HepG2 (cell line): ENCODE measurements around the gene UBE2E1. TPM values are rescaled to one million over a fixed set of nuclear protein-coding genes. Genes with fewer than 3 reads are reported as not detected.

Source experiments
- ATAC-seq: fragments of 200-7000 bp; cut with Tn5 transposase; 3 replicates; pipeline ENCODE4 v1.9.1; 2020; ENCODE audit warnings: mild to moderate bottlenecking, moderate library complexity
- BruUV-seq: library from RNA; stranded (reverse); fragments of 400-500 nt; replicated peaks from 2 replicates; lab custom pipeline; 2021; lab: Mats Ljungman, UMichigan
- CTCF ChIA-PET: fragments of 300-600 bp; formaldehyde crosslinking; extraction: SDS; loops from one replicate; lab custom pipeline; 2021; ENCODE audit warnings: low total read pairs, inconsistent platforms, low intra/inter-chr PET ratio; lab: Yijun Ruan, JAX
- POLR2A ChIA-PET: fragments of 350-600 bp; sonication (Branson Sonifier 250); formaldehyde crosslinking; loops from one replicate; lab custom pipeline; 2020; ENCODE audit warnings: antibody characterized with exemption, inconsistent platforms; lab: Yijun Ruan, JAX
- DNase-seq: peaks from one replicate; pipeline ENCODE4 v3.0.0-alpha.2; 2015; ENCODE audit warnings: low spot score
- FAIRE-seq: peaks from 3 replicates; lab custom pipeline; 2011; peaks lifted over from hg19 to GRCh38; lab: Jason Lieb, UNC
- H2AFZ ChIP-seq: one replicate; pipeline ENCODE4 v1.6.1; 2011; ENCODE audit warnings: low read length, inconsistent platforms
- H3K27ac ChIP-seq: fragments of 300-600 bp; 3 replicates; pipeline ENCODE4 v1.8.0; 2011; ENCODE audit warnings: mixed run types, mild to moderate bottlenecking, mixed read lengths, low read length, inconsistent platforms; ENCODE audit not compliant: insufficient read depth; ENCODE audit errors: extremely low read length
- H3K27me3 ChIP-seq, 2 experiments: fragments of 200-600 bp in 1 of 2; 2 replicates in 1 of 2; 3 replicates in 1 of 2; pipeline versions ENCODE4 v1.6.0 to v1.8.0; 2011; ENCODE audit warnings: low read length in 2 of 2, mild to moderate bottlenecking in 2 of 2, moderate library complexity in 2 of 2, inconsistent platforms in 1 of 2; ENCODE audit not compliant: insufficient read depth in 2 of 2, control insufficient read depth in 1 of 2
- H3K36me3 ChIP-seq, 2 experiments: fragments of 200-600 bp in 1 of 2; replicated peaks in 1 of 2; 2 replicates in 1 of 2; 3 replicates in 1 of 2; pipeline versions ENCODE4 v1.5.1 to v1.8.0; 2011; ENCODE audit warnings: low read length in 2 of 2, inconsistent platforms in 1 of 2; ENCODE audit not compliant: insufficient read depth in 2 of 2, control insufficient read depth in 1 of 2
- H3K4me1 ChIP-seq: 2 replicates; pipeline ENCODE4 v1.5.1; 2012; ENCODE audit warnings: low read length, inconsistent platforms; ENCODE audit not compliant: insufficient read depth
- H3K4me2 ChIP-seq: 2 replicates; pipeline ENCODE4 v1.6.0; 2011; ENCODE audit warnings: low read depth, low read length, inconsistent platforms
- H3K4me3 ChIP-seq, 3 experiments: fragments of 200-600 bp in 1 of 3; sonication (generic), shearing (Covaris generic) in 1 of 3; replicated peaks in 1 of 3; 2 replicates each; pipeline ENCODE4 v1.5.1; 2011 to 2016; ENCODE audit warnings: low read length in 3 of 3, inconsistent platforms in 2 of 3, low read depth in 2 of 3, mild to moderate bottlenecking in 2 of 3, control low read depth in 1 of 3, mixed read lengths in 1 of 3; ENCODE audit not compliant: insufficient read depth in 1 of 3
- H3K79me2 ChIP-seq: one replicate; pipeline ENCODE4 v1.6.1; 2011; ENCODE audit warnings: low read length, inconsistent platforms; ENCODE audit not compliant: insufficient read depth
- H3K9ac ChIP-seq: 2 replicates; pipeline ENCODE4 v1.6.0; 2011; ENCODE audit warnings: mild to moderate bottlenecking, low read depth, low read length, inconsistent platforms; ENCODE audit not compliant: insufficient read depth
- H3K9me3 ChIP-seq: 2 replicates; pipeline ENCODE4 v1.5.1; 2012; ENCODE audit warnings: mild to moderate bottlenecking, low read length
- H4K20me1 ChIP-seq: 2 replicates; pipeline ENCODE4 v1.6.0; 2011; ENCODE audit warnings: inconsistent platforms, mild to moderate bottlenecking, low read length, moderate library complexity; ENCODE audit not compliant: insufficient read depth
- CENPT ChIP-seq: sonication (generic); formaldehyde crosslinking; IDR thresholded peaks from 2 replicates; pipeline ENCODE4 v1.8.0; 2022; ENCODE audit warnings: low read depth, mild to moderate bottlenecking, moderate library complexity, missing genetic modification reagents
- SRSF4 ChIP-seq: fragments of 200-400 bp; formaldehyde crosslinking; IDR thresholded peaks from one replicate; pipeline ENCODE4 v1.6.1; 2018; ENCODE audit warnings: mild to moderate bottlenecking, low read depth, low read length, moderate library complexity; ENCODE audit not compliant: poor library complexity, severe bottlenecking
- SRSF9 ChIP-seq: fragments of 200-400 bp; formaldehyde crosslinking; IDR thresholded peaks from 2 replicates; pipeline ENCODE4 v1.6.1; 2018; ENCODE audit warnings: borderline replicate concordance, mild to moderate bottlenecking, low read depth, low read length; ENCODE audit not compliant: insufficient read depth, poor library complexity, severe bottlenecking
- THYN1 ChIP-seq: sonication (generic); formaldehyde crosslinking; IDR thresholded peaks from 2 replicates; pipeline ENCODE4 v1.8.1; 2023; ENCODE audit warnings: low read depth, mild to moderate bottlenecking, moderate library complexity, missing genetic modification reagents, borderline replicate concordance
- ZBTB3 ChIP-seq: sonication (generic); formaldehyde crosslinking; IDR thresholded peaks from 2 replicates; pipeline ENCODE4 v1.4.0; 2020; ENCODE audit warnings: low read depth, mild to moderate bottlenecking, moderate library complexity, missing genetic modification reagents, borderline replicate concordance
- ZKSCAN8 ChIP-seq: IDR thresholded peaks from 2 replicates; pipeline ENCODE4 v1.6.1; 2016; ENCODE audit warnings: borderline replicate concordance, missing genetic modification reagents, missing compliant biosample characterization
- ZNF180 ChIP-seq: sonication (generic); formaldehyde crosslinking; IDR thresholded peaks from 2 replicates; pipeline ENCODE4 v1.4.0; 2020; ENCODE audit warnings: low read depth, missing genetic modification reagents, borderline replicate concordance
- ZNF7 ChIP-seq: IDR thresholded peaks from 2 replicates; pipeline ENCODE4 v1.6.1; 2016; ENCODE audit warnings: missing biosample characterization, missing genetic modification reagents
- WGBS: methylation state at CpG from one replicate; pipeline ENCODE4 v1.1.6; 2017; ENCODE audit warnings: low lambda C conversion rate; 5-methylcytosine and 5-hydroxymethylcytosine counted together
- in situ Hi-C: cut with HindIII; loops from 2 replicates; pipeline ENCODE4 v1.10.0; 2017; ENCODE audit warnings: low pct_unique_long_range_greater_than_20kb; ENCODE audit not compliant: extremely low pct_ligation_motif_present
- intact Hi-C: fragments of 100-400 bp; cut with micrococcal nuclease; formaldehyde crosslinking; loops from one replicate; pipeline ENCODE4 v1.10.0; 2022; ENCODE audit not compliant: unreplicated experiment
- polyA plus RNA-seq, 8 experiments: library from polyadenylated mRNA; depleted of rRNA in 3 of 8; stranded (reverse) in 7 of 8; unstranded in 1 of 8; fragments of >200 nt; fragmentation: Illumina TruSeq in 4 of 8; extraction: Trizol in 4 of 8; gene quantifications; 2 replicates each; pipeline versions ENCODE4 v1.2.1 to v1.2.3, GENCODE V29; 2011 to 2016; ENCODE audit warnings: low read depth in 4 of 8, missing spikeins in 1 of 8, mixed read lengths in 1 of 8; ENCODE audit not compliant: insufficient read depth in 1 of 8
- total RNA-seq, 5 experiments: library from RNA; depleted of rRNA; stranded (reverse); fragments of >200 nt; fragmentation: Illumina TruSeq; extraction: Trizol; gene quantifications; 2 replicates each; pipeline ENCODE4 v1.2.3, GENCODE V29; 2016; ENCODE audit warnings: low read depth in 1 of 5
- TF ChIP-seq, protein P1 (sequence below): IDR thresholded peaks from 2 replicates; pipeline ENCODE4 v1.6.1; 2016
- TF ChIP-seq, protein P2 (sequence below): sonication (generic); formaldehyde crosslinking; conservative IDR thresholded peaks from 2 replicates; pipeline ENCODE4 v1.8.1; 2023; ENCODE audit warnings: missing genetic modification reagents
- TF ChIP-seq, protein P3 (sequence below): sonication (generic); formaldehyde crosslinking; IDR thresholded peaks from 2 replicates; pipeline ENCODE4 v1.4.0; 2020; ENCODE audit warnings: missing genetic modification reagents

UBE2E1 gene
- total and polyA plus RNA-seq, 2 of the 13 experiments (the other 11 are each of a cell fraction or from before 2014, with no cell fraction given), result 55.4 to 61.8 TPM

DNA sequence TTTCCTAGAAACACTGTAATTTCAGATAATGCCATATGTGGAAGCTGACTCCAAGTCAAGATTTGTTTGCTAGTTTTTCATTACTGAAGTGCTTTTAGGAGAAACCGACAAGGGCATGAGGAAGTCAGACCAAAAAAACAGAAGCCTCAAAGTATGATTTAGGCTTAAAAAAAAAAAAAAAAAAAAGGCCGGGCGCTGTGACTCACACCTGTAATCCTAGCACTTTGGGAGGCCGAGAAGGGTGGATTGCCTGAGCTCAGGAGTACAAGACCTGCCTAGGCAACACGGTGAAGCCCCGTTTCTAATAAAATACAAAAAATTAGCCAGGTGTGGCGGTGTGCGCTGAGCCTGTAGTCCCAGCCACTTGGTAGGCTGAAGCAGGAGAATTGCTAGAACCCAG, 122.8 kb downstream of the UBE2E1 start:
- no peak for DNase-seq
- no TSS peak for BruUV-seq

More for the DNA sequence above, 122.8 kb downstream of the UBE2E1 start:
- Histone ChIP-seq H3K9ac (no peak overlapping the region), H3K4me1 (peaks cover 12% of the 10 kb centered on the region), H2AFZ (no peak overlapping the region), H4K20me1 (no peaks in the 10 kb centered on the region), H3K4me3 (no peak overlapping the region), H3K9me3 (no peaks in the 10 kb centered on the region), H3K27ac (no peak overlapping the region), H3K27me3 (peaks cover 0 to 5% of the 10 kb centered on the region in 2 experiments; a peak in 1 of 5 replicates), H3K4me2 (no peak overlapping the region), H3K36me3 (no peaks in the 10 kb centered on the region), H3K79me2 (no peaks in the 10 kb centered on the region)
- 49% methylated on average over 8 of the region's 8 CpGs for WGBS
- ChIA-PET CTCF (no interaction called here), POLR2A (interaction anchor here (4.4 kb wide), 1 partner anchor 11 kb away, joined by 72 read pairs; the partner anchor contains the start of genes NKIRAS1 and RPL15)
- FAIRE-seq, result no peak
- no peak for TF ChIP-seq CENPT (CRISPR knock-in tag)
- TF ChIP-seq THYN1 (CRISPR knock-in tag), result no peak
- no peak for TF ChIP-seq SRSF9
- no peak for TF ChIP-seq SRSF4
- TF ChIP-seq, protein P1, sequence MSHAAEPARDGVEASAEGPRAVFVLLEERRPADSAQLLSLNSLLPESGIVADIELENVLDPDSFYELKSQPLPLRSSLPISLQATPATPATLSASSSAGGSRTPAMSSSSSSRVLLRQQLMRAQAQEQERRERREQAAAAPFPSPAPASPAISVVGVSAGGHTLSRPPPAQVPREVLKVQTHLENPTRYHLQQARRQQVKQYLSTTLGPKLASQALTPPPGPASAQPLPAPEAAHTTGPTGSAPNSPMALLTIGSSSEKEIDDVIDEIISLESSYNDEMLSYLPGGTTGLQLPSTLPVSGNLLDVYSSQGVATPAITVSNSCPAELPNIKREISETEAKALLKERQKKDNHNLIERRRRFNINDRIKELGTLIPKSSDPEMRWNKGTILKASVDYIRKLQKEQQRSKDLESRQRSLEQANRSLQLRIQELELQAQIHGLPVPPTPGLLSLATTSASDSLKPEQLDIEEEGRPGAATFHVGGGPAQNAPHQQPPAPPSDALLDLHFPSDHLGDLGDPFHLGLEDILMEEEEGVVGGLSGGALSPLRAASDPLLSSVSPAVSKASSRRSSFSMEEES, result no peak
- TF ChIP-seq, protein P2, sequence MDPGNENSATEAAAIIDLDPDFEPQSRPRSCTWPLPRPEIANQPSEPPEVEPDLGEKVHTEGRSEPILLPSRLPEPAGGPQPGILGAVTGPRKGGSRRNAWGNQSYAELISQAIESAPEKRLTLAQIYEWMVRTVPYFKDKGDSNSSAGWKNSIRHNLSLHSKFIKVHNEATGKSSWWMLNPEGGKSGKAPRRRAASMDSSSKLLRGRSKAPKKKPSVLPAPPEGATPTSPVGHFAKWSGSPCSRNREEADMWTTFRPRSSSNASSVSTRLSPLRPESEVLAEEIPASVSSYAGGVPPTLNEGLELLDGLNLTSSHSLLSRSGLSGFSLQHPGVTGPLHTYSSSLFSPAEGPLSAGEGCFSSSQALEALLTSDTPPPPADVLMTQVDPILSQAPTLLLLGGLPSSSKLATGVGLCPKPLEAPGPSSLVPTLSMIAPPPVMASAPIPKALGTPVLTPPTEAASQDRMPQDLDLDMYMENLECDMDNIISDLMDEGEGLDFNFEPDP (CRISPR knock-in tag), result no peak
- TF ChIP-seq, protein P3, sequence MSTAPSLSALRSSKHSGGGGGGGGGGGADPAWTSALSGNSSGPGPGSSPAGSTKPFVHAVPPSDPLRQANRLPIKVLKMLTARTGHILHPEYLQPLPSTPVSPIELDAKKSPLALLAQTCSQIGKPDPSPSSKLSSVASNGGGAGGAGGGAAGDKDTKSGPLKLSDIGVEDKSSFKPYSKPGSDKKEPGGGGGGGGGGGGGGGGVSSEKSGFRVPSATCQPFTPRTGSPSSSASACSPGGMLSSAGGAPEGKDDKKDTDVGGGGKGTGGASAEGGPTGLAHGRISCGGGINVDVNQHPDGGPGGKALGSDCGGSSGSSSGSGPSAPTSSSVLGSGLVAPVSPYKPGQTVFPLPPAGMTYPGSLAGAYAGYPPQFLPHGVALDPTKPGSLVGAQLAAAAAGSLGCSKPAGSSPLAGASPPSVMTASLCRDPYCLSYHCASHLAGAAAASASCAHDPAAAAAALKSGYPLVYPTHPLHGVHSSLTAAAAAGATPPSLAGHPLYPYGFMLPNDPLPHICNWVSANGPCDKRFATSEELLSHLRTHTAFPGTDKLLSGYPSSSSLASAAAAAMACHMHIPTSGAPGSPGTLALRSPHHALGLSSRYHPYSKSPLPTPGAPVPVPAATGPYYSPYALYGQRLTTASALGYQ (CRISPR knock-in tag), result no peak
- no peak for TF ChIP-seq ZBTB3 (CRISPR knock-in tag)
- TF ChIP-seq ZKSCAN8 (CRISPR knock-in tag), result no peak
- TF ChIP-seq ZNF180, result no peak
- no peak for TF ChIP-seq ZNF7 (CRISPR knock-in tag)
- intact Hi-C loops (no loop called here), in situ Hi-C loops (no loop called here)
- no peak for ATAC-seq
